Measurements from ENCODE around the gene ABL1. TPM values are rescaled to one million over a fixed set of nuclear protein-coding genes. Genes with fewer than 3 reads are reported as not detected.

Gene ABL1
- total RNA-seq, 1 donor from 2014 or later, result 31.2 TPM

DNA sequence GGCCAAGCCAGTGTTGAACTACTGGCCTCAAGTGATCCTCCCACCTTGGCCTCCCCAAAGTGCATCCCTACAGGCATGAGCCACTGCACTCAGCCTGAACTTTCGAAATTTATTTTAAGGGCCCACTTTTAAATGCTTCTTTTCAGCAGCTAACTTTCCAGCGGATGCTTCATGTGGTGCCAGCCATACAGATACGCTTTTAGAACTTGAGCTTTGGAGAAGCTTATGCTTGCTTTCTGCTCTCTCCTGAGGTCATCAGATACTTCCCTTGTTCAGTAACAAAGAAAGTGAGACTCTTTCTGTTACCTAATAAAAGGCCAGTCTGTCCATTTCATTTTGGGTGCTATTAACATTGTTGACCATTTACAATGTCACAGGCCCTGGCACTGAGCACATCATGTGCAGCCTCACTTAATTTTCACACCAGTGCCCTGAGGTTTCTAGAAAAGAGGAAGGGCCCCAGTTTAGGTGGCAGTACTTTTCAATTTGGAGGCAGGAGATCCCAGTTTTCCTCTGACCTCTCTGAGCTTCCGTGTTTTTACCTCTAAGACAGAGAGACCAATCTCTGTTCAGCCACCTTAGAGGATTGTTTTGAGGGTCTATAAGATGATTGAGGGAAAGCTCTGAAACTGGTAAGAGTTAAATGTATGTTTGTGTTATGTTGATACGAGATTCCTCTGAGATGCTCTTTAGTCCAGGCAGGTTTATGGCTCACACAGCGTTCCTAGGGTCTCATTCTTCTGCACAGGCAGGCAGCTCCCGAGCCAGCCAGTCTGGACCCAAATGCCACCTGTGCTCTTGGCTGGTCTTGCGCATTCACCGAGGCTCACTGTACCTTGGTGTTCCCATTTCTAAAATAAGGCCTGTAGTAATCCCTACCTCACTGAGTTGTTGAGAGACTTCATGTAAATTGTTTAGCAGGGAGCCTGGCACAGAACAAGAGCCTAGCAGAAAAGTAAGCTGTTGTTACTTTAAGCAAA, 4.4 kb downstream of the ABL1 start:
- no peak for DNase-seq (ENCODE audit: low read depth)
- no peak overlapping the region for H3K4me3 ChIP-seq (ENCODE audit: low read depth, low read length)
- TF ChIP-seq, protein P1, sequence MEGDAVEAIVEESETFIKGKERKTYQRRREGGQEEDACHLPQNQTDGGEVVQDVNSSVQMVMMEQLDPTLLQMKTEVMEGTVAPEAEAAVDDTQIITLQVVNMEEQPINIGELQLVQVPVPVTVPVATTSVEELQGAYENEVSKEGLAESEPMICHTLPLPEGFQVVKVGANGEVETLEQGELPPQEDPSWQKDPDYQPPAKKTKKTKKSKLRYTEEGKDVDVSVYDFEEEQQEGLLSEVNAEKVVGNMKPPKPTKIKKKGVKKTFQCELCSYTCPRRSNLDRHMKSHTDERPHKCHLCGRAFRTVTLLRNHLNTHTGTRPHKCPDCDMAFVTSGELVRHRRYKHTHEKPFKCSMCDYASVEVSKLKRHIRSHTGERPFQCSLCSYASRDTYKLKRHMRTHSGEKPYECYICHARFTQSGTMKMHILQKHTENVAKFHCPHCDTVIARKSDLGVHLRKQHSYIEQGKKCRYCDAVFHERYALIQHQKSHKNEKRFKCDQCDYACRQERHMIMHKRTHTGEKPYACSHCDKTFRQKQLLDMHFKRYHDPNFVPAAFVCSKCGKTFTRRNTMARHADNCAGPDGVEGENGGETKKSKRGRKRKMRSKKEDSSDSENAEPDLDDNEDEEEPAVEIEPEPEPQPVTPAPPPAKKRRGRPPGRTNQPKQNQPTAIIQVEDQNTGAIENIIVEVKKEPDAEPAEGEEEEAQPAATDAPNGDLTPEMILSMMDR (conservative IDR thresholded peaks at IDR 0.05; ENCODE audit: low read depth, low read length), result no peak

DNA sequence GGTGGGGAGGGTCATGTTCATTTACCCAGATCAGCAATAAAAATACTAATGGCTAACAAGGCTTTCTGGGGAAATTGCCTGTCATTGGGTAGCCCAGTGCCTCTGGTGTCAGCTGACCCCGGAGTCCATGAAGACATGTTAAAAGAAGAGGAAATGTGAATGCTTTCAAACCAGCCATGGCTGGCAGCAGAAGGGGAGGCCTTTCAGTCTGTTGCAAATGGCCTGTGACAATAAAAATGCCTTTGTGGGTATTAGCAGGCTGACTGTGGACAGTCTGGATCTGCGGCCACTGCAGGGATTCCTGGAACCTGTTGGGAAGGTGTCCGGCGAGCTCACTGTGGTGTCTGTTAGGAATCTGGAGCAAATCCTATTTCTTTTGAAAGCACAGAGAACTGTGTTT, 7.5 kb downstream of the ABL1 start:
- H3K4me3 ChIP-seq (ENCODE audit: low read depth, low read length), result no peak overlapping the region
- TF ChIP-seq, protein P1 (conservative IDR thresholded peaks at IDR 0.05; ENCODE audit: low read depth, low read length), result no peak

DNA sequence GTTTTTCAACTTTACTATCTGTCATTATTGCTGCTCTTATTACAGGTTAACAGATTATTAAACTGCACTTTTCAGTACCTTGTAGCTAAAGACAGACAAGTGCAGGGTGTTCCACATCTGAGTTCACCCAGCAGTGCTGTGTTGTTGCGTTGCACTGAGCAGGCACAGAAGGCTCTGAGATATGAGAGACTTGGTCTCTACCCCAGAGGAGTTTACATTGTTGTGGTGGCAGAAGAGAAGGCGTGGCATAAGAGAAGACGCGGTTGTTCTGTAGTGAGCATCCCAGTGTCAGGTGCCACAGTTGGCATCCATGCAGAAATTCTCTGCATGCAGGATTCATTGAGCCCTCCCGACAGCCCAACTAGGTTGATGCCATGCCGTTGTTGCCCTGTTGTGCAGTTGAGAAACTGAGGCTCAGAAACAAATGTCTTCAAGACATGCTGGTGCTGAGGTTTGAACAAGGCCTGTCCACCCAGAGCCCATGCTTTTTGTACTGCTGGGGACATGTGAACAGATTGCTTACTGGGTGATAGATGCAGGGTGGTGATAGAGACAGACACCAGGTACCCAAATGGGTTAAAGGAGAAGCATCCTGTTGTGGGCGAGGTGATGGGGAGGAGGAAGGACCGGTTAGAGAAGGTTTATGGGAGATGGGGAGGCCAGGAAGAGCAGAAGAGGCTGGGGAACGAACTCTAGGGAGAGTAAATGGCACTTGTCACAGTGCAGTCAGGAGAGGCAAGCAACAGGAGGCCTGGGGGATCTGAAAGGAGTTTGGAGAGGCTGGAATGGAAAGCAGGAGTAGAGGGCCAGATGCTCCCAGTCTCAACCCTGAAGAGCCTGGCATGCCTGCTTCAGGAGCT, 8.2 kb downstream of the ABL1 start:
- TF ChIP-seq, protein P1 (conservative IDR thresholded peaks at IDR 0.05; ENCODE audit: low read depth, low read length), result no peak
- no peak for DNase-seq (ENCODE audit: low read depth)
- H3K4me3 ChIP-seq (ENCODE audit: low read depth, low read length), result no peak overlapping the region

More for the DNA sequence above, 7.5 kb downstream of the ABL1 start:
- no peak for DNase-seq (ENCODE audit: low read depth)

DNA sequence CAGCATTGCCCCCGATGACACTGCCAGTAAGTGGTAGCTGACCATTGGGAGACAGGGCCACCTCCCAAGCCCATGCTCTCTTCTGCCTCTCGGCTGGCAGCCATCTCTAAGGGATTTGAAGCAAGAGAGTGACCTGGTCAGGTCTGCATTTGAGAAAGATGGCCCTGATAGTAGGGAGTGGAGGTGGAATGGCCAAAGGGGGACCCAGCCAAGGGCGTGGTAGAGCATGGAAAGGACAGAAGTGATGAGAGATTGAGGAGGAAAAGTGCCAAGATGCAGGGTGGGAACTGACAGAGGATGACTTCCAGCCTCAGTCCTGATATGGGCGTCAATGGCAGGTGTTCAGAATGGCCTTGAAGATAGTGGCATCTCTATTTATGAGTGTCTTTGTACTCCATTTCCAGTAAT, 9.0 kb downstream of the ABL1 start:
- H3K4me3 ChIP-seq (ENCODE audit: low read depth, low read length), result no peak overlapping the region
- no peak for DNase-seq (ENCODE audit: low read depth)
- TF ChIP-seq, protein P1 (conservative IDR thresholded peaks at IDR 0.05; ENCODE audit: low read depth, low read length), result no peak

DNA sequence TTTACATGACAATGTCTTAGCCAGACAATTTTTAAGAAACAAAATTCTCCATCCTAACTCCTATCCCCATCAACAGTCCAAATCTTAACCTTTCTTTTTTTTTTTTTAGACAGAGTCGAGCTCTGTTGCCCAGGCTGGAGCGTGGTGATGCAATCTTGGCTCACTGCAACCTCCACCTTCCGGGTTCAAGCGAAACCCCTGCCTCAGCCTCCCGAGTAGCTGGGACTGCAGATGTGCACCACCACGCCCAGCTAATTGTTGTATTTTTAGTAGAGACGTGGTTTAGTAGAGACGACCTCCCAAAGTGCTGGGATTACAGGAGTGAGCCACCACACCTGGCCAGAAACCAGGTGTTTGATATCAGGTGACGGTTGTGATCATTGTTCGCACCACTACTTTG, 10.2 kb downstream of the ABL1 start:
- TF ChIP-seq, protein P1 (conservative IDR thresholded peaks at IDR 0.05; ENCODE audit: low read depth, low read length), result no peak
- H3K4me3 ChIP-seq (ENCODE audit: low read depth, low read length), result no peak overlapping the region
- DNase-seq (ENCODE audit: low read depth), result no peak

DNA sequence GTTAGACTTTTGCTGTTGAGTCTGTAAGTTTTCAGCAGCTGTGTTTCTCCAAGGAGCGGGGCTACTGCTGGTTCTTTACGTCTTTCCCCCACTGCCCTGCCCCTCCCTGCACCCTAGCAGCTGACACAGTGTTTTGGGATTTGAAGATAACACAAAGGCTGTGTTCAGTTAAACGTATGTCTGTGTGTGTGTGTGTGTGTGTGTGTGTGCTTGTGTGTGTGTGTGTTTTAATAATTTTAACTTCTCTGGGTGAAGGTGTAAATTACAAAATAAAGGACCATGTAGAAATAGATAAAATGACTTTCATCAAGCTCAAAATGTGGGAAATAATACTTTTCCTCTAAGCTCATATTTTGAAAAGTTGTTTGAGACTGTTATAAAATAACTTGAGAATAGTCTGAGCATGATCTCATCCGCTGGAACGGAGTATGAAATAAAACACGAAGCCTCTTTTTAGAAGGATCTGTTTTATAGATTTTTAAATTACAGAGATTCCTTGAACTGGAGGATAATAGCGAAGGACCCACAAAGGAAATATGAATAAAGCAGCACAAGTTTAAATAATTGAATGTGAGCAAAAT, 10.9 kb downstream of the ABL1 start:
- no peak for DNase-seq (ENCODE audit: low read depth)
- peak overlapping the region; percentile 27 for H3K4me3 ChIP-seq (ENCODE audit: low read depth, low read length)
- TF ChIP-seq, protein P1 (conservative IDR thresholded peaks at IDR 0.05; ENCODE audit: low read depth, low read length), result no peak
